Progenitor cell of endocrine pancreas (in vitro differentiated cells): Measurements from ENCODE around the gene SEPSECS. TPM values are rescaled to one million over a fixed set of nuclear protein-coding genes. Genes with fewer than 3 reads are reported as not detected.

Experiments
- DNase-seq: peaks from one replicate; pipeline ENCODE4 v3.0.0; 2021; ENCODE audit warnings: low spot score; ENCODE audit not compliant: unreplicated experiment
- H3K27ac Mint-ChIP-seq: 2 replicates; pipeline ENCODE4 v1.8.0; 2021; ENCODE audit warnings: mild to moderate bottlenecking, moderate library complexity, mixed read lengths
- H3K27me3 Mint-ChIP-seq: 2 replicates; pipeline ENCODE4 v1.8.0; 2021; ENCODE audit warnings: mixed read lengths
- H3K36me3 Mint-ChIP-seq: 2 replicates; pipeline ENCODE4 v1.8.0; 2022; ENCODE audit warnings: mixed read lengths; ENCODE audit not compliant: insufficient read depth
- H3K4me1 Mint-ChIP-seq: 2 replicates; pipeline ENCODE4 v1.8.0; 2021; ENCODE audit warnings: low read depth, mixed read lengths
- H3K4me3 Mint-ChIP-seq: 2 replicates; pipeline ENCODE4 v1.8.0; 2021; ENCODE audit warnings: low read depth, mild to moderate bottlenecking, moderate library complexity, mixed read lengths
- H3K9me3 Mint-ChIP-seq: 2 replicates; pipeline ENCODE4 v1.8.0; 2021; ENCODE audit warnings: low read depth, mixed read lengths
- total RNA-seq: library from RNA; stranded (reverse); gene quantifications from 2 replicates; pipeline ENCODE4 v1.2.1, GENCODE V29; 2021
- TF ChIP-seq, protein P1 (sequence below): fragments of 200-600 bp; sonication (generic); IDR thresholded peaks from one replicate; pipeline ENCODE4 v1.5.0; 2021; ENCODE audit warnings: antibody characterized with exemption, mild to moderate bottlenecking; ENCODE audit not compliant: unreplicated experiment

SEPSECS gene
- total RNA-seq, 1 donor from 2014 or later: 8.8 TPM

DNA sequence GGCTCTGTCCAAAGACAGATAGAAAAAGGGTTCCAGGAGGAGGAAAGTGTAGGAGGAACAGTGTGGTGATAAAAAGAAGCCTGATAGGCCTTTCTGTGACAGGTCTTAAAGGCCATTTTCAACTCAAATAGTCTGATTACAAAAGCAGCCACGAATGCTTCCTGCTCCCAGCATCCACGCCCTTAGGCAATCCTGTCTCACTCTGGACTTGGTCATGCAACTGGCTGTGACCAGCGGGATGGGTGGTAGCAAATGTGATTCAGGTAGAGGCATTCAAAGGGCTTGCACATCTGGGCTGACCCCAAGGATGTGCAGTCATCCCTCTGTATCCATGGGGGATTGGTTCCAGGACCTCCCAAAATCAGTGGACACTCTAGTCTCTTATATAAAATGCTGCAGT is 14.4 kb upstream of the SEPSECS start:
- H3K36me3 Mint-ChIP-seq: no peaks in the 10 kb centered on the region
- H3K9me3 Mint-ChIP-seq: no peaks in the 10 kb centered on the region
- no peaks in the 10 kb centered on the region for H3K27me3 Mint-ChIP-seq
- no peak for DNase-seq
- no peak overlapping the region for H3K4me3 Mint-ChIP-seq
- no peaks in the 10 kb centered on the region for H3K4me1 Mint-ChIP-seq
- TF ChIP-seq, protein P1, sequence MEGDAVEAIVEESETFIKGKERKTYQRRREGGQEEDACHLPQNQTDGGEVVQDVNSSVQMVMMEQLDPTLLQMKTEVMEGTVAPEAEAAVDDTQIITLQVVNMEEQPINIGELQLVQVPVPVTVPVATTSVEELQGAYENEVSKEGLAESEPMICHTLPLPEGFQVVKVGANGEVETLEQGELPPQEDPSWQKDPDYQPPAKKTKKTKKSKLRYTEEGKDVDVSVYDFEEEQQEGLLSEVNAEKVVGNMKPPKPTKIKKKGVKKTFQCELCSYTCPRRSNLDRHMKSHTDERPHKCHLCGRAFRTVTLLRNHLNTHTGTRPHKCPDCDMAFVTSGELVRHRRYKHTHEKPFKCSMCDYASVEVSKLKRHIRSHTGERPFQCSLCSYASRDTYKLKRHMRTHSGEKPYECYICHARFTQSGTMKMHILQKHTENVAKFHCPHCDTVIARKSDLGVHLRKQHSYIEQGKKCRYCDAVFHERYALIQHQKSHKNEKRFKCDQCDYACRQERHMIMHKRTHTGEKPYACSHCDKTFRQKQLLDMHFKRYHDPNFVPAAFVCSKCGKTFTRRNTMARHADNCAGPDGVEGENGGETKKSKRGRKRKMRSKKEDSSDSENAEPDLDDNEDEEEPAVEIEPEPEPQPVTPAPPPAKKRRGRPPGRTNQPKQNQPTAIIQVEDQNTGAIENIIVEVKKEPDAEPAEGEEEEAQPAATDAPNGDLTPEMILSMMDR: no peak
- no peak overlapping the region for H3K27ac Mint-ChIP-seq

DNA sequence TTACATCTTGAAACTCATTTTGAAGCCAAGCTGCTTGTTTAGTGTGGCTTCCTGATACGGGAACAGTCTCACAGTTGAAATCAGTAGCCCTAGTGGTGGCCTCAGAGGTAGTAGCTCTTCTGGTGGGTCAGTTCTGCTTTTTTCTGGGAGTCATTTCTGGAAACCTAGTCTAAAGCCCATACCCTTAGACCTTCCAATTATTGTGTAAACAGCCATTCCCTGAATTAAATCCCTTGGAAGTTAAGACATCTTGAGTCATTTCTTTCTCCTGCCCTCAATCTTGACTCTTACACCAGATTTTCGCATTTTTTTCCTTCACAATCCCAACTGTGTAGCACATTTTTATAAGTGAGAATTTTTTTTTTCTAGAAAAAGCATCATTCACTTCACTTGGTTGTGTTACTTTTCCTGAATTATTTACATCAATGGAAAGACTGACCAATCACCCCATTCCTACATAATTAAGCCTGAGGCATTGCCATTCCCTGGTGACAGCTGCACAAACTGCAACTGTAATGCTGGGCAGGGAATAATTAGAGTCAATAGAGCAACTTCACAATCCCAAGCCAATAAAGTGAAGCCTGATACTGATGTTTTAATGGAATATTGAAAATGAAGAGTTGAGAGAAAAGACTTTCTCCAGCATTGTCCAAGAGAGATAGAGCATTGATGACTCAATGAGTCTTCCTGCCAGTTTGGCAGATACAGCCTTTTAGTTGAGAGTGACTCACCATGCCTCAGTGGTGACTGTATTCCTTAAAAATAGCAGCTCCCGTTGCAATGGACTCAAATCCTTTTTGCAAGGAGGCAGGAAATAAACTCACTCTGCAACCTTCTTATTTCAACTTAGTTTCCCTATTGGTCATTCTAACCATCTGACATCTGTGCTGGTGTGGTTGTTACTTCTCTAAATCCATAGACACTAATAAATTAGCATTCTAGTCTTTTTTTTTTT is 13.0 kb upstream of the SEPSECS start:
- H3K27ac Mint-ChIP-seq: no peak overlapping the region
- no peak overlapping the region for H3K4me3 Mint-ChIP-seq
- no peaks in the 10 kb centered on the region for H3K9me3 Mint-ChIP-seq
- no peaks in the 10 kb centered on the region for H3K27me3 Mint-ChIP-seq
- DNase-seq: no peak
- H3K36me3 Mint-ChIP-seq: no peaks in the 10 kb centered on the region
- H3K4me1 Mint-ChIP-seq: no peaks in the 10 kb centered on the region
- TF ChIP-seq, protein P1: no peak

DNA sequence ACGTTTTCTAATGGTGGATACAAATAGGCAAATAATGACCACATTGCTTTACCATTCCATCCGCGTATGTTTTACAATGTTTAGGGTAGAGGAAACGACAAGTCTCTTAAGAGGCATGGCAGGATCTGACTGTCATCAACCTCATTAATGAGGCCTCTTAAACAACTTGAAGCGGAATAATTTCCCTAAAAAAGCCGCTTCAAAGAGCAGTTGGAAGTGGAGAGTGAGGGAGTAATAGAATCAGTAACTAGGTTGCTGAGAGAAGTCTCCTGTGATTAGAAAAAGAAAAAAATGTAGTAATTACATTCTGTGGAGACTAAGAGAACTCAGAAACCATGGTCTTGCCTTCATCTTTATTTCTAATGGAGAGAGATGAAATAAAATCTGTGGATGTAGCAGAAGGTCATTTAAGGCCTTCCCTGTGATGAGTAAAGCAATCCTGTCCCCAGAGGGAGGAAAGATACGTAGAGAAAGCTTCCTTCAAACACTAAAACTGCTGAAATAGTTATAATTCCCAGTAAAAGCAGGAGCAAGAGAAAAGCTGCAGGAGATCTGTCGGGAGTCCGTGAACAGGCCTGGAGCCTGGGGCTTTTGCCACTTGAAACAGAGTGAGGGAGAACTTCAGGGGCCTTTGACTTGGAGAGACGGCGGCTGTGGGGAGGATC is 11.1 kb upstream of the SEPSECS start:
- Mint-ChIP-seq H3K27me3 (no peaks in the 10 kb centered on the region), H3K4me1 (no peaks in the 10 kb centered on the region), H3K9me3 (peaks cover under 1% of the 10 kb centered on the region), H3K36me3 (peaks cover 5% of the 10 kb centered on the region), H3K27ac (no peak overlapping the region), H3K4me3 (no peak overlapping the region)
- no peak for DNase-seq
- TF ChIP-seq, protein P1: no peak

DNA sequence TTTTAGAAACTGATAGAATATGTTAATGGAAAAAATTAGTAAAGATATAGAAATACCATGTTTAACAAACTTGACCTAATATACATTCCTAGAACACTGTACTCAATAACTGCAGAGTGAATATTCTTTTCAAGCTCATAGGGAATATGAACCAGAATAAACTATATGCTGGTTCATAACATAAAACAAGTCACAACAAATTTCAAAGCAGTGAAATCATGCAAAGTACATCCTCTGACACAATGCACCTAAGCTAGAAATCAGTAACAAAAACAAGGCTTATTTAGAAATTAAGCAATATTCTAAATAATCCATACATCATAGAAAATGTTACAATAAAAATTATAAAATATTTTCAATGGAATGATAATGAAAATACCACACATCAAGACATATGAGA is 9.2 kb upstream of the SEPSECS start:
- TF ChIP-seq, protein P1: no peak
- Mint-ChIP-seq H3K36me3 (peaks cover 8% of the 10 kb centered on the region), H3K27me3 (no peaks in the 10 kb centered on the region), H3K4me3 (no peak overlapping the region), H3K4me1 (no peaks in the 10 kb centered on the region), H3K27ac (no peak overlapping the region), H3K9me3 (peaks cover 3% of the 10 kb centered on the region)
- no peak for DNase-seq

DNA sequence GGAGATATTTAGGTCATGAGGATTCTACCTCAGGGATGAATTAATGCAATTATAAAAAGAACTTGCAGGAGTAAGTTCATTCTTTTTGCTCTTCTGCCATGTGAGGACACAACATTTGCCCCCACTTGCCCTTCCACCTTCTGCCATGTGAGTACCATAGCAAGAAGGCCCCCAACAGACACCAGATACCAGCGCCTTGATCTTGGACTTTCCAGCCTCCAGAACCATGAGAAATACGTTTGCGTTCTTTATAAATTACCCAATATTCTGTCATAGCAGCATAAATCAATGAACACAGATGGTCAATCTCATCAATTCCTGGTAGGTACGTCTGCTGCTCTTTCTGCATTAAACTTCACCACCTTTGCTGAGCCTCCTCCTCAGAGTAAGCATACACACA is 5.7 kb upstream of the SEPSECS start:
- TF ChIP-seq, protein P1: no peak
- DNase-seq: no peak
- Mint-ChIP-seq H3K27me3 (no peaks in the 10 kb centered on the region), H3K4me1 (peaks cover 13% of the 10 kb centered on the region), H3K27ac (no peak overlapping the region), H3K36me3 (peaks cover 8% of the 10 kb centered on the region), H3K4me3 (no peak overlapping the region), H3K9me3 (peaks cover 3% of the 10 kb centered on the region)
